Tibial artery (tissue), 4 donors: Measurements from ENCODE around the gene TRPV3.
"Not testable (repeated sequence)": the region's sequence is repeated elsewhere in the genome, so short reads cannot be mapped to it uniquely, and the experiment has no call there.

Experiments used
- DNase-seq, 2 donors: peaks; one replicate each; pipeline ENCODE4 v3.0.0-alpha.2; 2019
- H3K27ac ChIP-seq, 2 donors: fragments of 200-600 bp; sonication (generic) in 1 of 2; 1 replicate in 1 of 2; 2 replicates in 1 of 2; pipeline ENCODE4 v1.5.1; 2018 to 2019; ENCODE audit warnings: mild to moderate bottlenecking in 1 of 2
- H3K27me3 ChIP-seq, 2 donors: fragments of 200-600 bp; sonication (generic) in 1 of 2; one replicate each; pipeline versions ENCODE4 v1.5.1 to v1.6.0; 2016 to 2019
- H3K36me3 ChIP-seq, 3 donors: fragments of 200-600 bp; sonication (generic) in 2 of 3; one replicate each; pipeline ENCODE4 v1.5.1; 2016 to 2019; ENCODE audit warnings: mild to moderate bottlenecking in 2 of 3
- H3K4me1 ChIP-seq, 4 donors: fragments of 200-600 bp; sonication (generic) in 2 of 4; 1 replicate in 3 of 4; 2 replicates in 1 of 4; pipeline ENCODE4 v1.5.1; 2016 to 2019
- H3K4me3 ChIP-seq, 2 donors: fragments of 200-600 bp; sonication (generic) in 1 of 2; 1 replicate in 1 of 2; 2 replicates in 1 of 2; pipeline ENCODE4 v1.5.1; 2018 to 2019; ENCODE audit warnings: mild to moderate bottlenecking in 2 of 2
- H3K9me3 ChIP-seq, 3 donors: fragments of 200-600 bp; sonication (generic) in 1 of 3; one replicate each; pipeline ENCODE4 v1.5.1; 2016 to 2019
- intact Hi-C: fragments of 100-400 bp; cut with DNase I; formaldehyde crosslinking; loops from one replicate; pipeline ENCODE4 v1.15.0; 2023; ENCODE audit warnings: low total_unique reads
- TF ChIP-seq, protein P1 (sequence below), 2 experiments: fragments of 200-600 bp in 1 of 2; fragments of 450-650 bp in 1 of 2; IDR thresholded peaks; one replicate each; pipeline ENCODE4 v1.5.1; 2017 to 2019; ENCODE audit warnings: antibody characterized with exemption in 2 of 2, mild to moderate bottlenecking in 1 of 2, moderate library complexity in 1 of 2

Gene TRPV3

DNA sequence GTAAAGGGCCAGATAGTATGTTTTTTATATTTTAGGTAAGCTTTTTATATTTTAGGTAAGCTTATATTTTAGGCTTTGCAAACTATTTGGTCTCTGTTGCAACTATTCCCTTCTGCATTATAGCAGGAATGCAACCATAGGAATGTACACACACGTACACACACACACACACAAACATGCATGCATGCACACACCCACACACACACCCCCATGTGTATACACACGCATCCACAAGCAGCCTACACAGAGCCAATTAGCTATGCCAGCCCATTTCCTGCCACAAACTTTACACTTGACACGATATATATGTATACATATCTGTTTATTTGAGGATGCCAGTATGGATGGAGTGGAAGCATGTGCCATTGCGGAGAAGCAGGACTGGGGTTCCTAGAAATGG, 7.5 kb upstream of the TRPV3 start:
- no peaks in the 10 kb centered on the region for H3K27me3 ChIP-seq
- H3K36me3 ChIP-seq, result peaks cover 0 to 38% (median 19%) of the 10 kb centered on the region in 3 donors
- H3K27ac ChIP-seq, result no peak overlapping the region
- no peaks in the 10 kb centered on the region for H3K4me1 ChIP-seq
- H3K4me3 ChIP-seq, result no peak overlapping the region
- TF ChIP-seq, protein P1, sequence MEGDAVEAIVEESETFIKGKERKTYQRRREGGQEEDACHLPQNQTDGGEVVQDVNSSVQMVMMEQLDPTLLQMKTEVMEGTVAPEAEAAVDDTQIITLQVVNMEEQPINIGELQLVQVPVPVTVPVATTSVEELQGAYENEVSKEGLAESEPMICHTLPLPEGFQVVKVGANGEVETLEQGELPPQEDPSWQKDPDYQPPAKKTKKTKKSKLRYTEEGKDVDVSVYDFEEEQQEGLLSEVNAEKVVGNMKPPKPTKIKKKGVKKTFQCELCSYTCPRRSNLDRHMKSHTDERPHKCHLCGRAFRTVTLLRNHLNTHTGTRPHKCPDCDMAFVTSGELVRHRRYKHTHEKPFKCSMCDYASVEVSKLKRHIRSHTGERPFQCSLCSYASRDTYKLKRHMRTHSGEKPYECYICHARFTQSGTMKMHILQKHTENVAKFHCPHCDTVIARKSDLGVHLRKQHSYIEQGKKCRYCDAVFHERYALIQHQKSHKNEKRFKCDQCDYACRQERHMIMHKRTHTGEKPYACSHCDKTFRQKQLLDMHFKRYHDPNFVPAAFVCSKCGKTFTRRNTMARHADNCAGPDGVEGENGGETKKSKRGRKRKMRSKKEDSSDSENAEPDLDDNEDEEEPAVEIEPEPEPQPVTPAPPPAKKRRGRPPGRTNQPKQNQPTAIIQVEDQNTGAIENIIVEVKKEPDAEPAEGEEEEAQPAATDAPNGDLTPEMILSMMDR (IDR thresholded peaks at IDR 0.05), result no peak
- no peaks in the 10 kb centered on the region for H3K9me3 ChIP-seq
- no peak for DNase-seq
- intact Hi-C loops, result no loop called here

DNA sequence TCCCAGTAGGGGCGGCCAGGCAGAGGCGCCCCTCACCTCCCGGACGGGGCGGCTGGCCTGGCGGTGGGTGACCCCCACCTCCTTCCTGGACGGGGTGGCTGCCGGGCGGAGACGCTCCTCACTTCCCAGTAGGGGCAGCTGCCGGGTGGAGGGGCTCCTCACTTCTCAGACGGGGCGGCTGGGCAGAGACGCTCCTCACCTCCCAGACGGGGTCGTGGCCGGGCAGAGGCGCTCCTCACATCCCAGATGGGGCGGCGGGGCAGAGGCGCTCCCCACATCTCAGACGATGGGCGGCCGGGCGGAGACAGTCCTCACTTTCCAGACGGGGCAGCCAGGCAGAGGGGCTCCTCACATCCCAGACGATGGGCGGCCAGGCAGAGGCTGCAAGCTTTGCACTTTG, 6.6 kb upstream of the TRPV3 start:
- intact Hi-C loops, H3K27ac ChIP-seq, H3K4me1 ChIP-seq, H3K27me3 ChIP-seq, H3K4me3 ChIP-seq, H3K9me3 ChIP-seq, DNase-seq: not testable (repeated sequence)
- H3K36me3 ChIP-seq, result peaks cover 0 to 29% (median 19%) of the 10 kb centered on the region in 3 donors

DNA sequence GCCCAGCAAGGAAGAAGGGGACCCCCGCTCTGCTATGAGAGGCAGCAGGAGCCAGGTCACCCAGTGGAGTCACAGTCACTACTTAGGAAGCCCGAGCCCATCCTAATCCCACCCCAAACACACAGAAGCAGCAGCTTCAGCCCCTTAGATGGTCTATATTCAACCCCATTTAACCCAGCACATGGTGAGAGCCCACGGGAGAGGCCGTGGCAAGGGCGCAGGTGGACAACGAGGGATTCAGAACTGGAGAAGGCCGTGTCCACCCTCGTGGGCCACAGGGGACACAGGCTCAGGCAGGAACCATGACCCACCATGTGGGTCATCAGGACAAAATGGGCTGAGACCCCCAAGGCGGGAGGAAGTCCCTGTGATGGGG, 1.6 kb upstream of the TRPV3 start:
- Histone ChIP-seq H3K27me3 (peaks cover 0 to 34% of the 10 kb centered on the region in 2 donors), H3K4me3 (no peak overlapping the region), H3K36me3 (no peaks in the 10 kb centered on the region), H3K9me3 (no peaks in the 10 kb centered on the region), H3K27ac (no peak overlapping the region), H3K4me1 (no peaks in the 10 kb centered on the region)
- TF ChIP-seq, protein P1 (IDR thresholded peaks at IDR 0.05), result no peak
- no peak for DNase-seq
- intact Hi-C loops, result no loop called here

DNA sequence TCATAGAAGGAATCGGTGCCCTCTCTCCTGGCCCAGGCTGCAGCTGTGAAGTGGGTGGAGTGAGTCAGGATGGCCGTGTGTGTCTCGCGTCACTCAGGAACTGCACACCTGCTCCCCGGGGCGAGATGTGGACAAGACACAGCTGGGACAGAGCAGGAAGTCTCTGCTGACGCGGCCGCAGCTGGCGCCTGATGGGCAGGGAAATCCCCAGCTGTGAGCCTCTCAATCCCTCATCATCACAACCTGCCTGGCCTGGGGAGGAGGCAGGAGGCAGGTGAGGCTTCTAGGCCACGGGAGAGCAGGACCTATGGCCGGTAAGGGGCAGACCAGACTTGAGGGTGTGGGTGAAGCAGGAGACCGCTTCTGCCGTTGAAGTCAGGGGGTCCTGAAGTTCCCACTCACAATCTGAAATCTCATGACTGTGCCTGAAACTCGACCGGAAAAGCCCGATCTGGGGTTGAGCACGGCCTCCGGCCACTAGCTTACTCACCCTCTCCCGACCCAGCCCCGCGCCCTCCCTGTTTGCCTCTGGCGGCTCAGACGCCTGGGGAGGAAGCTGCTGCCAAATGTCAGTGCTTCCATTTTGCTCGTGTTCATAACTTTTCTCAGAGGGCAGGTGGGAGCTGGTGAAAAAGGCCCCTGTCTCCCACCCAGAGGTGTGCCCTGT, 1.1 kb upstream of the TRPV3 start:
- H3K9me3 ChIP-seq, result no peaks in the 10 kb centered on the region
- H3K36me3 ChIP-seq, result no peaks in the 10 kb centered on the region
- H3K4me3 ChIP-seq, result no peak overlapping the region
- DNase-seq, result no peak
- intact Hi-C loops, result no loop called here
- no peak overlapping the region for H3K27ac ChIP-seq
- TF ChIP-seq, protein P1 (IDR thresholded peaks at IDR 0.05), result no peak
- peaks cover 0 to 37% of the 10 kb centered on the region in 2 donors for H3K27me3 ChIP-seq
- H3K4me1 ChIP-seq, result no peaks in the 10 kb centered on the region

GRCh38 chr17:3556916-3557767, 470 bp downstream of the TRPV3 start:
- no peak for DNase-seq
- TF ChIP-seq, protein P1 (IDR thresholded peaks at IDR 0.05), result no peak
- Histone ChIP-seq H3K9me3 (no peaks in the 10 kb centered on the region), H3K36me3 (no peaks in the 10 kb centered on the region), H3K27ac (no peak overlapping the region), H3K27me3 (peaks cover 0 to 40% of the 10 kb centered on the region in 2 donors), H3K4me3 (no peak overlapping the region), H3K4me1 (no peaks in the 10 kb centered on the region)
- intact Hi-C loops, result no loop called here

- H3K27ac ChIP-seq, result no peak overlapping the region
- H3K4me3 ChIP-seq, result no peak overlapping the region
- H3K9me3 ChIP-seq, result no peaks in the 10 kb centered on the region
- TF ChIP-seq, protein P1 (IDR thresholded peaks at IDR 0.05), result no peak
- intact Hi-C loops, result no loop called here
- H3K27me3 ChIP-seq, result peaks cover 0 to 40% of the 10 kb centered on the region in 2 donors
- DNase-seq, result no peak
- no peaks in the 10 kb centered on the region for H3K36me3 ChIP-seq
- H3K4me1 ChIP-seq, result no peaks in the 10 kb centered on the region
These were observed 1.2 kb downstream of the TRPV3 start for GRCh38 chr17:3556239-3556915.
